HCT116 (cell line): ENCODE data around the gene PROM2.

ENCODE experiments used
- ATF3 ChIP-seq: IDR thresholded peaks from 2 replicates; pipeline ENCODE4 v1.6.1; 2012
- SP1 ChIP-seq: IDR thresholded peaks from 2 replicates; pipeline ENCODE4 v1.6.1; 2012; ENCODE audit warnings: low read depth
- TF ChIP-seq, protein P1 (sequence below), 3 experiments: fragments of 200-600 bp in 1 of 3; sonication (generic) in 1 of 3; IDR thresholded peaks in 2 of 3; conservative IDR thresholded peaks in 1 of 3; 2 replicates each; pipeline ENCODE4 v1.5.1; 2012 to 2017; ENCODE audit warnings: low read depth in 2 of 3, low read length in 2 of 3, antibody characterized with exemption in 1 of 3, borderline replicate concordance in 1 of 3, control low read depth in 1 of 3, mild to moderate bottlenecking in 1 of 3, mixed read lengths in 1 of 3, mixed run types in 1 of 3, moderate library complexity in 1 of 3; ENCODE audit not compliant: insufficient read depth in 1 of 3

DNA sequence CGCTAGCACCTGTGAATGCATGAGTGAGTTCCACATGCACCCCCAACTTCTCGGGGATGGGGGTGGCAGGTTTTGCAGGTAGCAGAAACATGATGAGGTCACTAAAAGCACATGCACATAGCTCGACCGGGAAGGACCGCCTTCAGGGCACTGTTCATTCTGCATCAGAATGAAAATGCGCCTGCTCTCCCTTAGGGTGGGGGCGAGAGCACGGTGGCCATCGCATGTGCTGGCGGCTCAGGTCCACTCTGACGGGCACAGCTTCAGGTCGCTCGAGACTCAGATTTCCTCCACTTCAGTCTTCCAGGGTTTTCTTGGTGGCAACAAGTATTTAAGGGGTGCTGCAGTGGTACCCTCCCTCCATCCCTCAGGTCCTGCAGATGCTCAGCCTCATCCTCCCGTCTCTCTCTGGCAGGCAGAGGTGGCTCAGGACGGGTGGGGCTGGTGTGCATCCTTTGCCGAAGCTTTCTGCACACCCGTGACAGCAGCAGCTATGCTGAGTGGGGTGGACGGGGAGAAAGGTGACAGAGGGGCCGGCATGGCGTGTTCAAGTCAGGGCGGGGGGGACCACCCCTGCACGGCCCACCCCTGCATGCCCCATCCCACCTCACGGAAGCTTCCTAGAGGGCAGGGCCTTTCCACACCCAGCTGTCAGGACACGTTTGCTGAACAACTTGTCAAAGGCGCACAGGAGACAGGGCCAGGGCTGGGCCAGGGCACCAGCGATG is 37.7 kb downstream of the PROM2 start:
- TF ChIP-seq, protein P1, sequence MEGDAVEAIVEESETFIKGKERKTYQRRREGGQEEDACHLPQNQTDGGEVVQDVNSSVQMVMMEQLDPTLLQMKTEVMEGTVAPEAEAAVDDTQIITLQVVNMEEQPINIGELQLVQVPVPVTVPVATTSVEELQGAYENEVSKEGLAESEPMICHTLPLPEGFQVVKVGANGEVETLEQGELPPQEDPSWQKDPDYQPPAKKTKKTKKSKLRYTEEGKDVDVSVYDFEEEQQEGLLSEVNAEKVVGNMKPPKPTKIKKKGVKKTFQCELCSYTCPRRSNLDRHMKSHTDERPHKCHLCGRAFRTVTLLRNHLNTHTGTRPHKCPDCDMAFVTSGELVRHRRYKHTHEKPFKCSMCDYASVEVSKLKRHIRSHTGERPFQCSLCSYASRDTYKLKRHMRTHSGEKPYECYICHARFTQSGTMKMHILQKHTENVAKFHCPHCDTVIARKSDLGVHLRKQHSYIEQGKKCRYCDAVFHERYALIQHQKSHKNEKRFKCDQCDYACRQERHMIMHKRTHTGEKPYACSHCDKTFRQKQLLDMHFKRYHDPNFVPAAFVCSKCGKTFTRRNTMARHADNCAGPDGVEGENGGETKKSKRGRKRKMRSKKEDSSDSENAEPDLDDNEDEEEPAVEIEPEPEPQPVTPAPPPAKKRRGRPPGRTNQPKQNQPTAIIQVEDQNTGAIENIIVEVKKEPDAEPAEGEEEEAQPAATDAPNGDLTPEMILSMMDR (IDR thresholded peaks at IDR 0.05 in 2 of 3, conservative IDR thresholded peaks at IDR 0.05 in 1 of 3; ENCODE audit: borderline replicate concordance in 1 of 3, insufficient read depth in 1 of 3, low read depth in 2 of 3, low read length in 2 of 3): no peak
- TF ChIP-seq SP1 (no peak), ATF3 (no peak)
